ENCODE results near the gene CEP104. TPM values are rescaled to one million over a fixed set of nuclear protein-coding genes. Genes with fewer than 3 reads are reported as not detected.

CEP104 gene
- total RNA-seq, 2 experiments from 2014 or later: 33.6 to 35.5 TPM

GRCh38 chr1:3773572-3774275, 83.3 kb downstream of the CEP104 start:
- Mint-ChIP-seq H3K4me3 (no peak overlapping the region), H3K27me3 (no peaks in the 10 kb centered on the region), H3K9me3 (ENCODE audit: low read depth) (no peaks in the 10 kb centered on the region), H3K4me1 (peaks cover 10% of the 10 kb centered on the region), H3K36me3 (ENCODE audit: low read depth) (no peaks in the 10 kb centered on the region), H3K27ac (no peak overlapping the region)
- intact Hi-C loops (cut with DNase I, micrococcal nuclease): loop anchor here in 1 of 2 experiments (5.0 to 10.0 kb wide), 2 partner anchors 1129 to 1186 kb away; partner anchors contain the start of gene PRXL2B
- DNase-seq (no peak), ATAC-seq (no peak)
- CTCF ChIA-PET: interaction anchor here (0.7 to 1.1 kb wide), 2 partner anchors 20 to 46 kb away, joined by 3 read pairs; no protein-coding TSS in a partner anchor
- POLR2A ChIA-PET: interaction anchor here (1.3 kb wide), 1 partner anchor 23 kb away, joined by 4 read pairs; the partner anchor contains the start of gene LRRC47

GRCh38 chr1:3772715-3773571, 84.1 kb downstream of the CEP104 start, which contains the start of gene SMIM1:
Gene SMIM1, plus strand, starts transcription at chr1:3772749. Its CDS starts 2,625 bp downstream, at chr1:3775374.
- intact Hi-C loops (cut with DNase I, micrococcal nuclease): loop anchor here (1.0 to 10.0 kb wide), 9 partner anchors 23 to 1186 kb away; partner anchors contain the start of genes C1orf174 (in 2 of the 2), CEP104 (in 2 of the 2), DFFB (in 2 of the 2) and LRRC47 (in 1 of the 2)
- ChIA-PET POLR2A (interaction anchor here (1.3 kb wide), 1 partner anchor 23 kb away, joined by 4 read pairs; the partner anchor contains the start of gene LRRC47), CTCF (interaction anchor here (0.7 to 1.1 kb wide), 2 partner anchors 21 to 45 kb away, joined by 3 read pairs; no protein-coding TSS in a partner anchor)
- H3K27ac Mint-ChIP-seq: peak within 1 kb of the TSS; percentile 78
- H3K4me3 Mint-ChIP-seq: peak within 1 kb of the TSS; percentile 70
- no peaks in the 10 kb centered on the region for H3K9me3 Mint-ChIP-seq (ENCODE audit: low read depth)
- DNase-seq: peak; percentile 30
- peaks cover 10% of the 10 kb centered on the region for H3K4me1 Mint-ChIP-seq
- H3K27me3 Mint-ChIP-seq: no peaks in the 10 kb centered on the region
- no peak for ATAC-seq
- H3K36me3 Mint-ChIP-seq (ENCODE audit: low read depth): no peaks in the 10 kb centered on the region

- Mint-ChIP-seq H3K36me3 (ENCODE audit: low read depth) (no peaks in the 10 kb centered on the region), H3K4me3 (peak overlapping the region; percentile 70), H3K27ac (peak overlapping the region; percentile 78), H3K9me3 (ENCODE audit: low read depth) (no peaks in the 10 kb centered on the region), H3K4me1 (peaks cover 10% of the 10 kb centered on the region), H3K27me3 (no peaks in the 10 kb centered on the region)
- ChIA-PET POLR2A (no interaction called here), CTCF (no interaction called here)
- peak; percentile 94 for DNase-seq
- intact Hi-C loops (cut with DNase I, micrococcal nuclease): loop anchor here (1.0 to 10.0 kb wide), 9 partner anchors 24 to 1185 kb away; partner anchors contain the start of genes C1orf174 (in 2 of the 2), CEP104 (in 2 of the 2), DFFB (in 2 of the 2) and LRRC47 (in 1 of the 2)
- ATAC-seq: peak; percentile 81
Observed at GRCh38 chr1:3772027-3772714, 84.8 kb downstream of the CEP104 start.

DNA sequence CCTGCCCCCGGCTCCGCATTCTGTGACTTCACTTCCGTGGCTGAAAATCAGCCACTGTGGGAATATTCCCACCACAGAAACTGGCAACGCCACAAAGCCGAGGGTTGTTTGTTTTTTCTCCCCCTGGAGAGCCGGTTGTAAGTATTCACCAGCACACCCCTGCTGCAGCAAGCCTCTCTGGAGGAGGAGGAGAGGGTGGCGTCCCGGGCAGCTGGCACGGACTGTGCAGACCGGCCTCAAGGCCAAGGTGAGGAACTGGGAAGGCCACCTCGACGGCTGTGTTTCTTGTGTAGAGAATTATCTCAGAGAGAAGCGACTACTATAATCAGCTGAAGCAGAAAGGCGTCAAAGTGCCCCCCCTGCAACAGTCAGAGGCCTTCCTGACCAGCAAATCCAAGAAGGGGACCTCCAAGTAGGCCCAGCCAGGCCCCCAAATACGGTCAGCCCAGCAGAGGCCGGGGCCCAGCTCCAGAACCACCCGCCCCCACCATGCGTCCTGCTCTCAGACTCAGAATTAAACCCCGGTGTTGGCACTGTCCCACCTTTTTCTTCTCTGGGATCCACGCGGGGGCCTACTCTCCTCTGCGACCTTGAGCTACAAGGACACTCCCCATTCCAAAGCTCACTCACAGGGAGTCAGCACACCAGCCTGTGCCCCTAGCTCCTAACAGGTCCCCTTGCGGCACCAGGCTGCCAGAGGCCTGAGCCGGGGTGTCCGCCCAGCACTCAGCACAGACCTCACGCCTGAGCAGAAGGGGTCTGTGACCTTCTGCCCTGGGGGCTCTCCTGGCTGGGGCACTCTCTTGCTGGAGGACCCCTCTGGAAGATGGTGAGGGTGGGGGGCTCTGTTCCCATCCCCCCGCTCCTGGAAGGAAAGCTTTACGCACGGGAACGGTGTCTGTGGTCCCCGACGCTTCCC, 85.6 kb downstream of the CEP104 start:
- no peak for ATAC-seq
- H3K36me3 Mint-ChIP-seq (ENCODE audit: low read depth): no peaks in the 10 kb centered on the region
- H3K4me3 Mint-ChIP-seq: peak overlapping the region; percentile 70
- H3K4me1 Mint-ChIP-seq: peaks cover 10% of the 10 kb centered on the region
- H3K9me3 Mint-ChIP-seq (ENCODE audit: low read depth): no peaks in the 10 kb centered on the region
- POLR2A ChIA-PET: no interaction called here
- H3K27ac Mint-ChIP-seq: peak overlapping the region; percentile 78
- intact Hi-C loops (cut with DNase I, micrococcal nuclease): loop anchor here (1.0 to 10.0 kb wide), 9 partner anchors 24 to 1184 kb away; partner anchors contain the start of genes C1orf174 (in 2 of the 2), CEP104 (in 2 of the 2), DFFB (in 2 of the 2) and LRRC47 (in 1 of the 2)
- H3K27me3 Mint-ChIP-seq: no peaks in the 10 kb centered on the region
- CTCF ChIA-PET: no interaction called here
- DNase-seq: no peak

GRCh38 chr1:3770047-3770765, 86.8 kb downstream of the CEP104 start:
- ChIA-PET CTCF (no interaction called here), POLR2A (no interaction called here)
- DNase-seq (no peak), ATAC-seq (no peak)
- Mint-ChIP-seq H3K27ac (no peak overlapping the region), H3K4me3 (peak overlapping the region; percentile 70), H3K4me1 (peaks cover 7% of the 10 kb centered on the region), H3K27me3 (no peaks in the 10 kb centered on the region), H3K36me3 (ENCODE audit: low read depth) (no peaks in the 10 kb centered on the region), H3K9me3 (ENCODE audit: low read depth) (no peaks in the 10 kb centered on the region)
- intact Hi-C loops (cut with DNase I, micrococcal nuclease): loop anchor here in 1 of 2 experiments (5.0 to 10.0 kb wide), 2 partner anchors 1125 to 1183 kb away; partner anchors contain the start of gene PRXL2B

GRCh38 chr1:3768811-3769390, 88.1 kb downstream of the CEP104 start:
- ATAC-seq: no peak
- peaks cover 7% of the 10 kb centered on the region for H3K4me1 Mint-ChIP-seq
- no peaks in the 10 kb centered on the region for H3K9me3 Mint-ChIP-seq (ENCODE audit: low read depth)
- no peak for DNase-seq
- no peak overlapping the region for H3K27ac Mint-ChIP-seq
- H3K4me3 Mint-ChIP-seq: no peak overlapping the region
- intact Hi-C loops (cut with DNase I, micrococcal nuclease): no loop called here
- H3K36me3 Mint-ChIP-seq (ENCODE audit: low read depth): no peaks in the 10 kb centered on the region
- H3K27me3 Mint-ChIP-seq: peaks cover 2% of the 10 kb centered on the region
- ChIA-PET POLR2A (no interaction called here), CTCF (interaction anchor here (0.7 kb wide), 1 partner anchor 959 kb away, joined by 3 read pairs; no protein-coding TSS in a partner anchor)

DNA sequence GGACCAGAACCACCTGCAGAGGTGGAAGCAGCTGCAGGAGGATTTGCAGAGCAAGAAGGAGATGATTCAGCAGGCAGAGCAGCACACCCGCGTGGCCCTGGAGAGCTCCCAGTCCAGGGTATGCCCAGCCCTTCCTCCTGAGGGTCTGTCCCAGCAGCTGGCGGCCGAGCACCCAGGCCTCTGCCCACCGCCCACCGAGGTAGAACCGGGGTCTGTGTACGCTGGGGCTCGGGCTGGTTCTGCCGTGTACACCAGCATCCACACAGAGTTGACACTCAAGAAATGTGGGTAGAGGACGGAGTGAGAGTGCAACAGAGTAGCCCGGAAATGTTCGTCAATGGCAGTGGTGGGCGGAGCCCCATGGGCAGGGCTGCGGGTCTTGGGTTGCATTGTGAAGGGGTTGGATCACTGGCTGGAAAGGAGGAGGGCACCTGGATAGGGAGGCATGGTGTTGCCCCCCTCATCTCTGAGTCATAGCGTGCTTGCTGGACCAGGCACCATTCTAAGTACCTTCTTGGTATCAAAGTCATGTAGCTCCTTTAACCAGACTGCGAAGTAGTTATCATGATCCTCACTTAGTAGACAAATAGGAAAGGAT, 89.6 kb downstream of the CEP104 start:
- Mint-ChIP-seq H3K4me3 (no peak overlapping the region), H3K27me3 (peaks cover 2% of the 10 kb centered on the region)
- POLR2A ChIA-PET: interaction anchor here (1.1 kb wide), 1 partner anchor 10 kb away, joined by 6 read pairs; no protein-coding TSS in a partner anchor

GRCh38 chr1:3763351-3764125, 93.5 kb downstream of the CEP104 start:
- intact Hi-C loops (cut with DNase I, micrococcal nuclease): no loop called here
- no peaks in the 10 kb centered on the region for H3K36me3 Mint-ChIP-seq (ENCODE audit: low read depth)
- no peak overlapping the region for H3K4me3 Mint-ChIP-seq
- CTCF ChIA-PET: no interaction called here
- H3K9me3 Mint-ChIP-seq (ENCODE audit: low read depth): no peaks in the 10 kb centered on the region
- POLR2A ChIA-PET: no interaction called here
- H3K27me3 Mint-ChIP-seq: peaks cover 14% of the 10 kb centered on the region
- no peak overlapping the region for H3K27ac Mint-ChIP-seq
- DNase-seq (no peak), ATAC-seq (no peak)
- H3K4me1 Mint-ChIP-seq: no peaks in the 10 kb centered on the region

More for the DNA sequence above, 89.6 kb downstream of the CEP104 start:
- DNase-seq (no peak), ATAC-seq (no peak)
- peaks cover 7% of the 10 kb centered on the region for H3K4me1 Mint-ChIP-seq
- H3K27ac Mint-ChIP-seq: no peak overlapping the region
- H3K36me3 Mint-ChIP-seq (ENCODE audit: low read depth): no peaks in the 10 kb centered on the region
- CTCF ChIA-PET: interaction anchor here (0.6 kb wide), 1 partner anchor 1219 kb away, joined by 3 read pairs; no protein-coding TSS in a partner anchor
- intact Hi-C loops (cut with DNase I, micrococcal nuclease): no loop called here
- H3K9me3 Mint-ChIP-seq (ENCODE audit: low read depth): no peaks in the 10 kb centered on the region

- Mint-ChIP-seq H3K27me3 (peaks cover 14% of the 10 kb centered on the region), H3K4me3 (no peak overlapping the region), H3K36me3 (ENCODE audit: low read depth) (no peaks in the 10 kb centered on the region), H3K4me1 (no peaks in the 10 kb centered on the region), H3K9me3 (ENCODE audit: low read depth) (no peaks in the 10 kb centered on the region), H3K27ac (no peak overlapping the region)
- DNase-seq (no peak), ATAC-seq (no peak)
- ChIA-PET CTCF (no interaction called here), POLR2A (no interaction called here)
- intact Hi-C loops (cut with DNase I, micrococcal nuclease): no loop called here
Observed at GRCh38 chr1:3762873-3763228, 94.2 kb downstream of the CEP104 start.

All from activated CD4-positive, alpha-beta T cell treated with anti-CD3 and anti-CD28 coated beads for 36 hours (primary cell).